ENCODE data around the gene FLNB. TPM values are rescaled to one million over a fixed set of nuclear protein-coding genes. Genes with fewer than 3 reads are reported as not detected.

FLNB gene
- polyA plus RNA-seq, 1 donor from 2014 or later = 10.3 TPM

DNA sequence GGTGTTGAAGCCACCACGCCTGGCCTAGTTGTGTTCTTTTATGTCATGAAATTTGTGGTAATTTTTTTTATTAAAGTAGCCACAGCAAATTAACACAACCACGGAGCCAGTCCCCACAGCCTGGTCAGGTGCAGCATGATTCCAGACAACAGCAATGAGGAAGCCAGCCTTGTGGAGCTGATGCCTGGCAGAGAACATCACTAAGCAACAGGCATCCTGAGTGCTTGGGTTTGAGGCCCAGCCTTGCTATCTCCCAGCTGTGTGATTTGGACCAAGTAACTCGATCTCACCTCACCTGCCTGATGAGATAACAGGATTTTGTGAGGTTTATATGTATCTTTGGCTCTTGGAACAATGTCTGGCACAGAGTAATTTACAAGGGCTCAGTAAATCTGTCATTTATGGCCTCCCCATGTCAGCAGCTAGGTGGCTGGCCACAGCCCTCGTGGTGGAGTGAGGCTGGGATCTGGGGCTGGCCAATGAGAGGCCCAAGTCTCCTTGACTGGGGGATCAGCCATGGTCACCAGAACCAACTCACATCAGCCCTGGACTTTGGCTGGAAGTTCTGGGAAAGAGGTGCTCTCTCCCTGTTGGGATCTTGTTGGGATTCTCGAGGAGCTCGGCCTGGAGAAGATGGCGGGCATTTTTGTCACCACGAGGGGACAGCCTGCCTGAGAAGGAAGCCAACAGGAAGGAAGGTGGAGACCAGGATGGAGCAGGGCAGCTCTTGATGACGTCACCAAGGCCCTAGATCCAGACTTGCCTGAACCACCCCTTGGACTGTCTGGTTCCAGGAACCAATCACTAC is 22.8 kb upstream of the FLNB start:
- H4K20me1 ChIP-seq (ENCODE audit: insufficient read depth) = no peaks in the 10 kb centered on the region
- no peaks in the 10 kb centered on the region for H3K79me2 ChIP-seq (replicated peaks; ENCODE audit: insufficient read depth, low read length)
- H3K27me3 ChIP-seq (ENCODE audit: insufficient read depth, low read depth, low read length) = no peaks in the 10 kb centered on the region
- no peak overlapping the region for H3K4me2 ChIP-seq (ENCODE audit: low read length)
- no peaks in the 10 kb centered on the region for H3F3A ChIP-seq (ENCODE audit: insufficient read depth, low read length, poor library complexity, severe bottlenecking)
- H2AFZ ChIP-seq (ENCODE audit: low read depth, low read length) = no peak overlapping the region
- TF ChIP-seq POLR2AphosphoS5 (IDR thresholded peaks at IDR 0.05) = no peak
- TF ChIP-seq TAF1 (IDR thresholded peaks at IDR 0.05; ENCODE audit: low read depth) = no peak
- TF ChIP-seq RAD21 (conservative IDR thresholded peaks at IDR 0.05) = no peak
- TF ChIP-seq CTCF (IDR thresholded peaks at IDR 0.05; ENCODE audit: poor library complexity, severe bottlenecking) = no peak
- no peak for TF ChIP-seq SMC3 (conservative IDR thresholded peaks at IDR 0.05; ENCODE audit: poor library complexity)
- no peak for TF ChIP-seq REST (IDR thresholded peaks at IDR 0.05; ENCODE audit: borderline replicate concordance)
- TF ChIP-seq EP300 (conservative IDR thresholded peaks at IDR 0.05; ENCODE audit: poor library complexity, severe bottlenecking) = no peak
- no peak for TF ChIP-seq MXI1 (conservative IDR thresholded peaks at IDR 0.05; ENCODE audit: poor library complexity, severe bottlenecking)
- no peak for TF ChIP-seq EZH2 (IDR thresholded peaks at IDR 0.05; ENCODE audit: borderline replicate concordance, insufficient read depth, low read length, poor library complexity, severe bottlenecking)
- H3K27ac ChIP-seq (ENCODE audit: low read length) = no peak overlapping the region
- no peaks in the 10 kb centered on the region for H3K9me2 ChIP-seq (ENCODE audit: insufficient read depth, low read length)
- H3K9me3 ChIP-seq (ENCODE audit: low read length) = no peaks in the 10 kb centered on the region
- no peak overlapping the region for H3K9ac ChIP-seq (ENCODE audit: low read length)
- H3K36me3 ChIP-seq (ENCODE audit: insufficient read depth, low read length) = no peaks in the 10 kb centered on the region
- H3K4me3 ChIP-seq (ENCODE audit: low read length) = no peak overlapping the region

DNA sequence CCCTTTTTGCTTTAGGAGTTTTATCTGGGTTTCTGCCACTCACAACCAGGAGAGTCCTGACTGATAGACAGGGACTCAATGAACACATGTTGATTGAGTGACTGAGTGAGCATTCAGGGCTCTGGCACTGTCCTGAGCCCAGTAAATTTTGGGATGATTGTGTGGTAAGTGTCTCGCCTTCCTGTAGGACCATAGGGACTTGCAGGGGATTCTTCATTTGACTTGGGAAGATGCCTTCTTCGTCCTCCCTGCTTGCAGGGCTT is 22.3 kb upstream of the FLNB start:
- Histone ChIP-seq H3K9me3 (ENCODE audit: low read length) (no peaks in the 10 kb centered on the region), H3K9ac (ENCODE audit: low read length) (no peak overlapping the region), H3K27ac (ENCODE audit: low read length) (no peak overlapping the region), H3K79me2 (replicated peaks; ENCODE audit: insufficient read depth, low read length) (no peaks in the 10 kb centered on the region), H3K4me3 (ENCODE audit: low read length) (no peak overlapping the region), H3K27me3 (ENCODE audit: insufficient read depth, low read depth, low read length) (no peaks in the 10 kb centered on the region), H3F3A (ENCODE audit: insufficient read depth, low read length, poor library complexity, severe bottlenecking) (no peaks in the 10 kb centered on the region), H3K9me2 (ENCODE audit: insufficient read depth, low read length) (no peaks in the 10 kb centered on the region), H2AFZ (ENCODE audit: low read depth, low read length) (no peak overlapping the region), H3K36me3 (ENCODE audit: insufficient read depth, low read length) (no peaks in the 10 kb centered on the region), H3K4me2 (ENCODE audit: low read length) (no peak overlapping the region), H4K20me1 (ENCODE audit: insufficient read depth) (no peaks in the 10 kb centered on the region)
- TF ChIP-seq EP300 (conservative IDR thresholded peaks at IDR 0.05; ENCODE audit: poor library complexity, severe bottlenecking) (no peak), EZH2 (IDR thresholded peaks at IDR 0.05; ENCODE audit: borderline replicate concordance, insufficient read depth, low read length, poor library complexity, severe bottlenecking) (no peak)
